Neural crest cell (in vitro differentiated cells): ENCODE results near the gene USP44. TPM values are rescaled to one million over a fixed set of nuclear protein-coding genes. Genes with fewer than 3 reads are reported as not detected.

Experiments used
- DNase-seq: peaks from one replicate; pipeline ENCODE4 v3.0.0; 2021; ENCODE audit warnings: low read depth, mixed read lengths, low spot score
- H3K27ac Mint-ChIP-seq: one replicate; pipeline ENCODE4 v1.8.0; 2021; ENCODE audit warnings: mild to moderate bottlenecking, mixed read lengths; ENCODE audit not compliant: unreplicated experiment
- H3K27me3 Mint-ChIP-seq: 2 replicates; pipeline ENCODE4 v1.8.0; 2021; ENCODE audit warnings: low read depth, mild to moderate bottlenecking, mixed read lengths
- H3K36me3 Mint-ChIP-seq: 2 replicates; pipeline ENCODE4 v1.8.0; 2021; ENCODE audit warnings: low read depth, mild to moderate bottlenecking, mixed read lengths
- H3K4me1 Mint-ChIP-seq: 2 replicates; pipeline ENCODE4 v1.8.0; 2021; ENCODE audit warnings: mixed read lengths
- H3K4me3 Mint-ChIP-seq: one replicate; pipeline ENCODE4 v1.8.0; 2021; ENCODE audit warnings: mild to moderate bottlenecking, mixed read lengths
- H3K9me3 Mint-ChIP-seq: 2 replicates; pipeline ENCODE4 v1.8.0; 2021; ENCODE audit warnings: mixed read lengths
- total RNA-seq: library from RNA; stranded (reverse); gene quantifications from 2 replicates; pipeline ENCODE4 v1.2.1, GENCODE V29; 2021
- TF ChIP-seq, protein P1 (sequence below): fragments of 200-600 bp; sonication (generic); conservative IDR thresholded peaks from 2 replicates; pipeline ENCODE4 v1.5.0; 2021; ENCODE audit warnings: antibody characterized with exemption, mild to moderate bottlenecking

Gene USP44
- total RNA-seq, 1 donor from 2014 or later: 15.5 TPM

DNA sequence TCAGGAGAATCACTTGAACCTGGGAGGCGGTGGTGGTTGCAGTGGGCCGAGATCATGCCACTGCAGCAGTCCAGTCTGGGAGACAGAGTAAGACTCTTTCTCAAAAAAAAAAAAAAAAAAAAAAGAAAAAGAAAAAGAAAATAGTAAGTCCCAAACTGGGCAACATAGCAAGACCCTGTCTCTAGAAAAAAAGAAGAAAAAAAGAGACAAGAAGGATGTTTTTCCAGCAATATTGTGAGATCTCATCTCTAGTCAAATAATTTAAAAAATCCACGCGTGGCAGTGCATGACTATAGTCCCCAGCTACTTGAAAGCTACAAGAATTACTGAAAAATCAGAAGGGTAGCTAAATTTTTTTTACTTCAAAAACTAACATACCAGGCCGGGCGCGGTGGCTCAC, 8.0 kb downstream of the USP44 start:
- peaks cover 33% of the 10 kb centered on the region for H3K4me1 Mint-ChIP-seq
- H3K36me3 Mint-ChIP-seq: no peaks in the 10 kb centered on the region
- H3K4me3 Mint-ChIP-seq: no peak overlapping the region
- H3K27me3 Mint-ChIP-seq: peaks cover 31% of the 10 kb centered on the region
- H3K27ac Mint-ChIP-seq: no peak overlapping the region
- H3K9me3 Mint-ChIP-seq: no peaks in the 10 kb centered on the region
- TF ChIP-seq, protein P1, sequence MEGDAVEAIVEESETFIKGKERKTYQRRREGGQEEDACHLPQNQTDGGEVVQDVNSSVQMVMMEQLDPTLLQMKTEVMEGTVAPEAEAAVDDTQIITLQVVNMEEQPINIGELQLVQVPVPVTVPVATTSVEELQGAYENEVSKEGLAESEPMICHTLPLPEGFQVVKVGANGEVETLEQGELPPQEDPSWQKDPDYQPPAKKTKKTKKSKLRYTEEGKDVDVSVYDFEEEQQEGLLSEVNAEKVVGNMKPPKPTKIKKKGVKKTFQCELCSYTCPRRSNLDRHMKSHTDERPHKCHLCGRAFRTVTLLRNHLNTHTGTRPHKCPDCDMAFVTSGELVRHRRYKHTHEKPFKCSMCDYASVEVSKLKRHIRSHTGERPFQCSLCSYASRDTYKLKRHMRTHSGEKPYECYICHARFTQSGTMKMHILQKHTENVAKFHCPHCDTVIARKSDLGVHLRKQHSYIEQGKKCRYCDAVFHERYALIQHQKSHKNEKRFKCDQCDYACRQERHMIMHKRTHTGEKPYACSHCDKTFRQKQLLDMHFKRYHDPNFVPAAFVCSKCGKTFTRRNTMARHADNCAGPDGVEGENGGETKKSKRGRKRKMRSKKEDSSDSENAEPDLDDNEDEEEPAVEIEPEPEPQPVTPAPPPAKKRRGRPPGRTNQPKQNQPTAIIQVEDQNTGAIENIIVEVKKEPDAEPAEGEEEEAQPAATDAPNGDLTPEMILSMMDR: no peak
- no peak for DNase-seq

DNA sequence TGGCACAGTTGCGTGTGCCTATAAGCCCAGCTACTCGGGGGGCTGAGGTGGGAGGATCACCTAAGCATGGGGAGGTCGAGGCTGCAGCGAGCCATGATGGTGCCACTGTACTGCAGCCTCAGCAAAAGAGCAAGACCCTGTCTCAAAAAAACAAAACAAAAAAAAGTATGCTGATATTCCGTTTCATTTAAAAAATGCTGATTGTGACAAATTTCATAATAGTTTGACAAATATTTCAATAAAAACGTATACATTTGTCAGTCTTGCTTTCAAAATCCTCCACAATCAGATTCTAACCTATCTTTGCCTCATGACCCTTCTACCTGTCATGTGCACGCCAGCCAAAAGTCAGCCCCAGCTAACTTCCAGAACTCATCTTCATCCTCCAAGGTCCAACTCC, 9.8 kb downstream of the USP44 start:
- Mint-ChIP-seq H3K36me3 (no peaks in the 10 kb centered on the region), H3K27me3 (peaks cover 15% of the 10 kb centered on the region), H3K27ac (no peak overlapping the region), H3K4me3 (no peak overlapping the region), H3K9me3 (no peaks in the 10 kb centered on the region), H3K4me1 (peaks cover 21% of the 10 kb centered on the region)
- TF ChIP-seq, protein P1: no peak
- no peak for DNase-seq

DNA sequence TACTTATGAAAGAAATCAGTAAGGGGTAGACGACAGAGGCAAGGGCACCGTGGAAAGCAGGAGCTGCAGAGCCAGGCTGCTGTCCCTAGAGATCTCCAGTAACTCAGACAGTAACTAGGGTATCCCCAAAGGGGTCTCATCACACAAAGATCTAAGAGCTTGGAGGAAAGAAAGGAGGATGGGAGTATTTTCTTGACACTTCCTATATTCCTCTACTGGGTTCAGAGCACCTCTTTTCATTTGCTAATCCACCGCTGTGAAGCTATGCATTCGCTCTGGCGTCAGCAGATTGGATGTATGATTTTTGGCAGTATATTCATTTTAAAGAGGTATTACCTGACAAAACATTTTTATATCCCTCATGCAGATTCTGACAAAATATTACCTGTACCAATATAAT, 12.6 kb downstream of the USP44 start:
- H3K27ac Mint-ChIP-seq: no peak overlapping the region
- H3K9me3 Mint-ChIP-seq: no peaks in the 10 kb centered on the region
- TF ChIP-seq, protein P1: no peak
- no peaks in the 10 kb centered on the region for H3K36me3 Mint-ChIP-seq
- no peak overlapping the region for H3K4me3 Mint-ChIP-seq
- no peaks in the 10 kb centered on the region for H3K27me3 Mint-ChIP-seq
- no peak for DNase-seq
- peaks cover 6% of the 10 kb centered on the region for H3K4me1 Mint-ChIP-seq

DNA sequence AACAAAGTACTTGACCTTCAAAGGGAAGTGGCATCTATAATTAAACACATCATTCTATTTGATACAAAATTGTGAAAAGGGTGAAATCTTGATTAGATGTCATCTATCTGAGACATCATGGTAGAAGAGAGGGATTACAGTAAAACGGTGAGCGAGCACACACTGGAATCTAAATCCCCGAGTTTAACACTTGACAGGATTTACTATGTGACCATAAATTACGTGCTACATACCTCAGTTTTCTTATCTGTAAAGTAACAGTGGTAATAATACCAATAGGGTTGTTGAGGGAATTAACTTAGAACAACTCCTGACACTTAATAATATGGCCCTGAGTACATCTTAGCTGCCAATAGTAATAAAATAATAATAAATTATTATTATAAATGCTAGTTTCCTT, 13.3 kb downstream of the USP44 start:
- no peaks in the 10 kb centered on the region for H3K36me3 Mint-ChIP-seq
- TF ChIP-seq, protein P1: no peak
- no peak overlapping the region for H3K4me3 Mint-ChIP-seq
- no peaks in the 10 kb centered on the region for H3K9me3 Mint-ChIP-seq
- H3K27me3 Mint-ChIP-seq: no peaks in the 10 kb centered on the region
- DNase-seq: no peak
- H3K27ac Mint-ChIP-seq: no peak overlapping the region
- H3K4me1 Mint-ChIP-seq: peaks cover 6% of the 10 kb centered on the region

DNA sequence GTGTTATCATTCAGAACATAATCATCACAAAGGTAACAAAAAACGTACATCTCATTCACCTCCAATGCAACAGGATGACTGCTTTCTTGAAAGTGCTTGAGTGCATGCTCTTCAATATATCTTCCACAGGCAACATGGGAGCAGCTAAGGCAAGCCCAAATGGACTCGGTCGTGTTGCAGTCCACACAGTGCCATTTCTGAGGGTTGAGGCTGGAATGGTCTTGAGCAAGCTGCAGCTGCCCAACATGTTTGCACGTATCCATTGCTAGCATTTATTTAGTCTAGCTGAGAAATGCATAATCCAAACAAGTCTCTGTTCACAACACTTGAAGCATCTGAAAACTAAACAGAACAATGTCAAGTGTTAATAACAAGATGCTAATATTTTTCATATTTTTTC, 17.3 kb downstream of the USP44 start:
- Mint-ChIP-seq H3K36me3 (peaks cover 2% of the 10 kb centered on the region), H3K27ac (no peak overlapping the region), H3K4me1 (peaks cover 6% of the 10 kb centered on the region)

More for the DNA sequence above, 17.3 kb downstream of the USP44 start:
- H3K4me3 Mint-ChIP-seq: no peak overlapping the region
- H3K9me3 Mint-ChIP-seq: no peaks in the 10 kb centered on the region
- no peaks in the 10 kb centered on the region for H3K27me3 Mint-ChIP-seq
- DNase-seq: no peak
- TF ChIP-seq, protein P1: no peak
